ENCODE measurements around the gene CHMP4A.
"Not testable (repeated sequence)": the region's sequence is repeated elsewhere in the genome, so short reads cannot be mapped to it uniquely, and the experiment has no call there.

The CHMP4A gene

GRCh38 chr14:24226473-24226872, 13.2 kb upstream of the CHMP4A start:
- no peak for DNase-seq (ENCODE audit: low read depth in 2 of 2, low spot score in 1 of 2)

- no peak for DNase-seq (ENCODE audit: low read depth in 2 of 2, low spot score in 1 of 2)
Observed at GRCh38 chr14:24224618-24225071, 11.4 kb upstream of the CHMP4A start.

GRCh38 chr14:24222987-24223386, 9.7 kb upstream of the CHMP4A start:
- not testable (repeated sequence) for DNase-seq (ENCODE audit: low read depth in 2 of 2, low spot score in 1 of 2)

- DNase-seq (ENCODE audit: low read depth in 2 of 2, low spot score in 1 of 2): no peak
Observed at GRCh38 chr14:24219521-24219920, 6.2 kb upstream of the CHMP4A start.

GRCh38 chr14:24219080-24219479, 5.8 kb upstream of the CHMP4A start:
- DNase-seq (ENCODE audit: low read depth in 2 of 2, low spot score in 1 of 2): no peak

- not testable (repeated sequence) for DNase-seq (ENCODE audit: low read depth in 2 of 2, low spot score in 1 of 2)
Observed at GRCh38 chr14:24216876-24217275, 3.6 kb upstream of the CHMP4A start.

- DNase-seq (ENCODE audit: low read depth in 2 of 2, low spot score in 1 of 2): no peak
Observed at GRCh38 chr14:24216345-24216699, 3.0 kb upstream of the CHMP4A start.

GRCh38 chr14:24215495-24216344, 2.4 kb upstream of the CHMP4A start, which contains the start of gene MDP1:
TSS of gene MDP1 (minus strand) at chr14:24216066. CDS start at chr14:24215955, 111 bp downstream.
- peak; percentile 52 to 72 for DNase-seq (ENCODE audit: low read depth in 2 of 2, low spot score in 1 of 2)

- DNase-seq (ENCODE audit: low read depth in 2 of 2, low spot score in 1 of 2): no peak
Observed at GRCh38 chr14:24213866-24214662, 776 bp upstream of the CHMP4A start.

GRCh38 chr14:24211311-24211710, 2.0 kb downstream of the CHMP4A start:
- no peak for DNase-seq (ENCODE audit: low read depth in 2 of 2, low spot score in 1 of 2)

GRCh38 chr14:24207625-24208024, 5.7 kb downstream of the CHMP4A start:
- DNase-seq (ENCODE audit: low read depth in 2 of 2, low spot score in 1 of 2): no peak

- no peak for DNase-seq (ENCODE audit: low read depth in 2 of 2, low spot score in 1 of 2)
Observed at GRCh38 chr14:24207104-24207551, 6.2 kb downstream of the CHMP4A start.

- no peak for DNase-seq (ENCODE audit: low read depth in 2 of 2, low spot score in 1 of 2)
Observed at GRCh38 chr14:24206260-24207103, 6.8 kb downstream of the CHMP4A start.

GRCh38 chr14:24204163-24205146, 8.8 kb downstream of the CHMP4A start:
- DNase-seq (ENCODE audit: low read depth in 2 of 2, low spot score in 1 of 2): no peak

GRCh38 chr14:24203249-24203886, 9.9 kb downstream of the CHMP4A start:
- DNase-seq (ENCODE audit: low read depth in 2 of 2, low spot score in 1 of 2): not testable (repeated sequence)

- DNase-seq (ENCODE audit: low read depth in 2 of 2, low spot score in 1 of 2): not testable (repeated sequence)
Observed at GRCh38 chr14:24202538-24202937, 10.8 kb downstream of the CHMP4A start.

GRCh38 chr14:24198814-24199524, 14.3 kb downstream of the CHMP4A start:
- DNase-seq (ENCODE audit: low read depth in 2 of 2, low spot score in 1 of 2): no peak

GRCh38 chr14:24197056-24197450, 16.2 kb downstream of the CHMP4A start:
- DNase-seq (ENCODE audit: low read depth in 2 of 2, low spot score in 1 of 2): no peak
